Measurements from ENCODE around the gene MNX1. TPM values are rescaled to one million over a fixed set of nuclear protein-coding genes. Genes with fewer than 3 reads are reported as not detected.

Gene MNX1
- total RNA-seq, 1 donor from 2014 or later, result 0.17 TPM

DNA sequence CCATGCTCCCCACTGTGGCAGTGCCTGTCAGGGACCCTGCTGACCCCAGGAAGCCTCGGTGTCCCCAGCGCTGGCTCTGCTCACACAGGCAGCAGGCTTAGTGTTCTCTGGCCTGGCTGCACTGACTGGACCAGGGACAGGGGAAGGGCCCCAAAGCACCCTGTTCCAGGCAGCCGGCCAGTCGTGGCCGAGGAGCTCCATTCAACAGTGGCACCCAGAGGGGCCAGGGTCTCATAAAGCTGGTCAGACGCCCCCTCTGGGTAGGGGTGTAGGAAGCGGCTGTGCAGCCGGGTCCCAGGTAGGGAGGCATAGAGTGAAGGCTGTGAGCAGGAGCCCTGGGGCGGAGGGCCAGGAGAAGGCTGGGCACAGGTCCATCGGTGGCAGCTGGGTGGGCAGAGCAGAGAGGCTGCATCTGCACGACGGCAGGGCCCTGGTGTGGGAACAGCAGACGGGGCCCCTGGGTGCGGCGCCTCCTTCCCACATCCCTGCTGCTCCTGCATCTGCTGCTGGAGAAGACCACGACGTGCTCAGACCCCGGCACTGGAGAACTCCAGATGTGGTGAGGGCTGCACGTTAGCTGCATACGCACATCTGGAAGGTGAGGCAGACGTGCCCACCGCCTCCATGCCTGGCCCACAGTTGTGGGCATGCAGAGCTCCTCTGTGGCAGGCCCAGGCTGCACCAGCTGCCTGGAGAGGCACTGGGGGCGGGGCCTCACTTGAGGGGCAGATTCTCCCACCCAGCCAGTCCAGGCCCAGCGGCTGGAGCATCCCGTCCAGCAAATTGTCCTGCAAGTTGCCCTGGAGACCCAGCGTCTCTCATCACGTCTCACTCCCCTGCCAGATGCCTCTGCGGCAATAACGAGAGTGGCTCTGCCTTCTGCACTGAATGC, 25.1 kb downstream of the MNX1 start:
- intact Hi-C loops (cut with micrococcal nuclease), result no loop called here

GRCh38 chr7:156984174-156984891, 26.1 kb downstream of the MNX1 start:
- intact Hi-C loops (cut with micrococcal nuclease), result no loop called here

DNA sequence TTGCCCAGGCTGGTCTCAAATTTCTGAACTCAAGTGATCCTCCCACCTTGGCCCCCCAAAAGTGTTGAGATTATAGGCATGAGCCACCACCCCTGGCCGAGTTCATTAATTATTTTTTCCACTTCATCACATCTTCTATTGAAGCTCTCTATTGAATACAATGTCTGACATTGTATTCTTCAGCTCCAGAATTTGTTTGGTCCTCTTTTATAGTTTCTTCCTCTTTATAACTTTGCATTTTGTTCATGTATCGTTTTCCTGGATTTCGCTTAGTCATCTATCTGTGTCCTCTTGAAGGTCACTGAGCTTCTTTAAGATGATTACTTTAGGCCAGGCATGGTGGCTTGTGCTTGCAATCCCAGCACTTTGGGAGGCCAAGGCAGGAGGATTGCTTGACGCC, 30.8 kb downstream of the MNX1 start:
- intact Hi-C loops (cut with micrococcal nuclease), result no loop called here

DNA sequence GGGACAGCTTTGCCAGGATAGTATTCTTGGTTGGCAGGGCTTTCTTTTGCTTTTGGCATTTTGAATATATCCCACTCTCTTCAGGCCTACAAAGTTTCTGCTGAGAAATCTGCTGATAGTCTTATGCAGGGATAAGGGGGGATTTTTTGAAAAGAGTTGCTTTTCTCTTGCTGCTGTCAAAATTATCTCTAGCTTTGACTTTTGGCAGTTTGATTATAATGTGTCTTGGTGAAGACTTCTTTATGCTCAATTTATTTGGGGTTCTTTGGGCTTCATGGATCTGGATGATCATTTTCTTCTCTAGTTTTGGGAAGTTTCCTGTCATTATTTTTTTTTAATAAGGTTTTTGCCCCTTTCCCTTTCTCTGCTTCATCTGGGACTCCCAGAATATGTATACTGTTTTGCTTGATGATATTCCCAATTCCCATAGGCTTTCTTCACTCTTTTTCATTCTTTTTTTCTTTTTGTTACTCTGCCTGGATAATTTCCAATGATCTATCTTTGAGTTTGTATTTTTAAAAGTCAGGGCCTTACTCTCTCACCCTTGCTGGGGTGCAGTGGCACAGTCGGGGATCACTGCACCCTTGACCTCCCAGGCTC, 31.4 kb downstream of the MNX1 start:
- intact Hi-C loops (cut with micrococcal nuclease), result no loop called here

GRCh38 chr7:156975620-156976019, 34.8 kb downstream of the MNX1 start:
- intact Hi-C loops (cut with micrococcal nuclease), result no loop called here

DNA sequence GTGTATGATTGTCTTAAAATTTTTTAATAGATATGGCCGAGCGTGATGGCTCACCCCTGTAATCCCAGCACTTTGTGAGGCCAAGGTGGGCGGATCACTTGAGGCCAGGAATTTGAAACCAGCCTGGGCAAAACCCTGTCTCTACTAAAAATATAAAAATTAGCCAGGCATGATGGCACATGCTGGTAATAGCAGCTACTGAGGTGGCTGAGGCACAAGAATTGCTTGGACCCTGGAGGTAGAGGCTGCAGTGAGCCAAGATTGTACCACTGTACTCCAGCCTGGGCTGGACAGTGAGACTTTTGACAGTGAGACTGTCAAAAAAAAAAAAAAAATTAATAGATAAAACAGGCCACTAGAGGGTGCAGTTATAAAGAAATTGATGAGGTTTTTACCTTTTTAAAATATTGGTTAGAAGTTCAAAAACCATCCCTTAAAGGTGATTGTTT, 40.5 kb downstream of the MNX1 start:
- intact Hi-C loops (cut with micrococcal nuclease), result loop anchor here (1.0 kb wide), 3 partner anchors 61 to 303 kb away; no protein-coding TSS in a partner anchor

DNA sequence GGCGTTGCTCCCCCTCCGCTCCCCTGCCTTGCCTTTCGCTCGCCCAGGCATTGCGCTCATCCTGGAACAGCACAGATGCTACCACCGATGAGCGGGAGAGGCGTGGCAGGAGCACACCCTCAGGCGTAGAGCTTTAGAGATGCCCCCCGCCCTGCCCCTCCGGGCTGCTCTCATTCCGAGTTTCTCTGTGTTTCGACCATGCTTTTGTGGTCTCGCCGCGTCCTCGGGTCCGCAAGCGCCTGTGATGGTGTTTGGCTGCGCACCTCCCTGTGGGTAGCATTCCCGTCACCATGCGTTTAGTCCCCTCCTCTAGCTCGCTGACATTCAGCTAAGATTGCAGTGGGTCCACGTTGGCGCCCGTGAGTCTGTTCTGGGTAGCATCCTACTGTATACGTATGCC, 42.3 kb downstream of the MNX1 start:
- intact Hi-C loops (cut with micrococcal nuclease), result no loop called here

GRCh38 chr7:156966387-156966786, 44.1 kb downstream of the MNX1 start:
- intact Hi-C loops (cut with micrococcal nuclease), result no loop called here

GRCh38 chr7:156964971-156965370, 45.5 kb downstream of the MNX1 start:
- intact Hi-C loops (cut with micrococcal nuclease), result no loop called here

- intact Hi-C loops (cut with micrococcal nuclease), result no loop called here
Observed at GRCh38 chr7:156963472-156963871, 47.0 kb downstream of the MNX1 start.

DNA sequence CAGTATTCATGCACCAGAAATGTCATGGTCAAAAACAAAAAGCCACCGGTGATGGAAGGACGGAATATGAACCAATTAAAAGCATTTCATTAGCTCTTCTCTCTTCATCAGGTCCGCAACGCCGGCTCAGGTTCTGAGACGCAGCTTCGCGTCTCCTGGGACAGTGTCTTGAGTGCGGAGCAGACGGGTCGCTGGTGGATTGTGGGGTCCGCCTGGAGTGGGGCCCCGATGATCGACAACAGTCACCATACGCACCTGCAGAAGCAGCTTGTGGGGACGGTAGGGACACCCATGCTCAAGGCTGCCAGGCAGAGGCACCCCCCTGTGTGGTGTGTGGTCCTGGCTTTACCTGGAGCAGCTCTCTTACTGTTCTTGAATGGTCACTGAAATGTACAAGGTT, 47.6 kb downstream of the MNX1 start:
- intact Hi-C loops (cut with micrococcal nuclease), result no loop called here

GRCh38 chr7:156962145-156962544, 48.3 kb downstream of the MNX1 start:
- intact Hi-C loops (cut with micrococcal nuclease), result no loop called here

DNA sequence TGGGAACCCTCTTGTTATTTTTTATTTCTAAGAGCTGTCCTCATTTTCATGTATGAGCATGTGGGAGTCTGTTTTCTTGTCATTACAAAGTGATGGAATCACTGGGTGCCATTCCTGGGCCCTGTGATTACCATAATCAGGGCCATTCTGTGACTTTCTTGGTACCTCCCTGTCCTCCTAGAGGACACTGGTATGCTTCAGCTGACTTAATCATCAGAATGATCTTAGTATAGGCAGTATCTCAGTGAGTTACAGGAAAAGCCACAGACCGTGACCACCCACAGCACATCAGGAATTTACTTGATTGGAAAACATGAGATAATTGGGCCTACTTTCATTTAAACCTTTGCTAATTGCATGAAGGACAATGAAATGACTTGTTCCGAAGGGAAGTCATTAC, 53.7 kb downstream of the MNX1 start:
- intact Hi-C loops (cut with micrococcal nuclease), result no loop called here

- intact Hi-C loops (cut with micrococcal nuclease), result loop anchor here (5.0 kb wide), 1 partner anchor 297 kb away; no protein-coding TSS in a partner anchor
Observed at GRCh38 chr7:156954941-156955340, 55.5 kb downstream of the MNX1 start.

Other genes starting within 250 kb of the MNX1 start
- gene LMBR1, start 117.5 kb downstream of the MNX1 start, total RNA-seq, result 54.3 and 57.3 TPM in 2 replicates
- gene NOM1, start 61.0 kb downstream of the MNX1 start, total RNA-seq, result 33.7 and 42.5 TPM in 2 replicates
- 63.8 and 70.2 TPM in 2 replicates for gene UBE3C, start 128.3 kb upstream of the MNX1 start, total RNA-seq